SHP77 (cell line): ENCODE results near the gene PHACTR4.
"Not testable (repeated sequence)": the region's sequence is repeated elsewhere in the genome, so short reads cannot be mapped to it uniquely, and the experiment has no call there.

Experiments
- DNase-seq, 2 experiments: peaks; one replicate each; lab custom pipeline; 2025; lab: John Stamatoyannopoulos, UW

Gene PHACTR4

DNA sequence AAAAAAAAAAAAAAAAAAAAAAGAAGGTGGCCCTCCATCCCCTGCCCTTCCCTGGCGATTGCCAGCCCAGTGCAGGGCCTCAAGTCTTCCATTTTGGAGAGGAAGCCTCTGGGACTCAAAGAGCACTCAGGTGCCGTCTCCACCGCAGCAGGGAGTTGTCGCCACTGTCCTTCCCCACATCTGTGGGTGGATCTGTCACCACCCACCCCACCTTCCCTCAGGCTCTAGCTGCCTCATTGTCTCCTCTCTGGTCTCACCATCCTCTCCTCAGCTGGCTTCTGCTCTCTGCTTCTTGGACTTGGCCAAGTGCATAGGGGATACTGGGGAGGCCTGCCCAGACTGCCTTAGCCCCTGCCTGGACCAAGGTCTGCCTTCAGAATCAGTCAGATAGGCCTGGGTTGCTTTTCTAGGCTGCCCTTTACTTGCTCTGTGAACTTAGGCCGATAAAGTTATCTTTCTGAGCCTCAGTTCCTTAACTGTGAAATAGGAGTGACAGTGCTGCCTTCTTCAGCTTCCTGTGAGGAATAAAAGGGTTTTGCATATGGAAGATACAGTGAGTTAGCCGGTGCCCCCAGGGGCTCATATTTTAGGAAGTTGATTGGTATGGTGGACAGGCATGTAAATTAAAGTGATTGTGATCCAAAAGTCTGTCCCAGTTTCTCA lies 152.1 kb downstream of the PHACTR4 start:
- DNase-seq: no peak

DNA sequence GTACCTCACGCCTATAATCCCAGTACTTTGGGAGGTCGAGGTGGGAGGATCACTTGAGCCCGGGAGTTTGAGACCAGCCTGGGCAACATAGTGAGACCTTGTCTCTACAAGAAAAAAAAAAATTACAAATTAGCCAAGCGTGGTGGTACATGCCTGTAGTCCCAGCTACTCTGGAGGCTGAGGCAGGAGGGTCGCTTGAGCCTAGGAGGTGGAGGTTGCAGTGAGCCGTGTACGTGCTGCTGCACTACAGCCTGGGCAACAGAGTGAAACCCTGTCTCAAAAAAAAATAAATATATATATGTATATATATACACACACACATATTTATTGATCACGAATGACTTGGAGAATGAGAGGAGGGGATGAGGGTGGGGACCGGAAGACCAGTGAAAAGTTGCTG lies 153.0 kb downstream of the PHACTR4 start:
- not testable (repeated sequence) for DNase-seq

DNA sequence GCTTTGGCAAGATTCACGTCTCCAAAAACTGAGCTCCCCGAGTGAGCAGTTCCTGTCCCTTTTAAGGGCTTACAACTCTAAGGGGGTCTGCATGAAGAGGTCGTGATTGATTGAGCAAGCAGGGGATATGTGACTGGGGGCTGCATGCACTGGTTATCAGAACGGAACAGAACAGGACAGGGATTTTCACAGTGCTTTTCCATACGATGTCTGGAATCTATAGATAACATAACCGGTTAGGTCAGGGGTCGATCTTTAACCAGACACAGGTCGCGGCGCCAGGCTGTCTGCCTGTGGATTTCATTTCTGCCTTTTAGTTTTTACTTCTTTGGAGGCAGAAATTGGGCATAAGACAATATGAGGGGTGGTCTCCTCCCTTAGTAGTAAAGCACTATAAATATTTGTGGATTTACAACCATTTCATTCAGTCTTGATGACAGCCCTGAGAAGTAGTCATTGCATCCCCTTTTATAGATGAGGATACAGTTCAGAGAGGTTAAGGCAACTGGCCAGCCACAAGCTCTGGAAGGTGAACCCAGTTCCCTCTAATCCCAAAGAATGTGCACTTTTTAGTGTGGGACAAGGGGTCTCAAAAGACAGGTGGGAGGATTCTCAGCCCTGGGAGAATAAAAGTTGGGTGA lies 155.6 kb downstream of the PHACTR4 start:
- DNase-seq: not testable (repeated sequence)

DNA sequence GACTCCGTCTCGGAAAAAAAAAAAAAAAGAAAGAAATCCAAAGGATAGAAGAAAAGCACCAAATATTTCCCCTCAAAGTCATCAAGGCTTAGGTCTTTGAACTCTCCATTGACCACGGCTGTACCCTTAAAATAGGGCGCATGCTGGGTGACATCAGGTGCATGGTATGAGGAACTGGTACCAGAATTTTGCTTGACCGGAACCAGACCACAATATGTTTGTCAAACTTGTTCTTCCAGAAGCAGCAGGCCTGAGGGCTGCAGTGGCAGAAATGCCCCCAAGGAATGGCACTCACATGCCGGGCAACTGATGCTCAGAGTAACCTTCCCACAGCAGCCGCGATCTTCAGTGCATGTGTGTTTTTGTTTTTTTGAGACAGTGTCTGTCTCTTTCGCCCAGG lies 157.3 kb downstream of the PHACTR4 start:
- DNase-seq: no peak

DNA sequence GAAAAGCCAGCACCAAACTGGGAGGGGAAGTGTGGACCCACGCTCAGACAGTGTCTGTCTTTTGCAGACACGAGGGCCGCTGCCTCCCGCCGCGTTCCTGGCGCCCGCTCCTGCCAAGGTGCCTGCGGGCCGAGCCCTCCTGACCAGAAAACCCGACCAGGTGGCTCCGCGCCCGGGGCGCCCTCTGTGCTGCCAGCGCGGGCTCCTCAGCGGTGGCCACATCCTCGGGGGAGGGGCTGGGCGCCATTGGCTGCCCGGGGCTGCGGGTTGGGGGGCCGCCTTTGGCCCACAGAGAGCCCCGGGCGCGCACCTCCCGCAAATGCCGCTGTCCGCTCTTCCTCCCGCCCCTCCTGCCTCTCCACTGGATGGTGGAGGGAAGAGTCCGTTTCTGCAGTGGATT lies 160.9 kb downstream of the PHACTR4 start:
- DNase-seq: no peak

DNA sequence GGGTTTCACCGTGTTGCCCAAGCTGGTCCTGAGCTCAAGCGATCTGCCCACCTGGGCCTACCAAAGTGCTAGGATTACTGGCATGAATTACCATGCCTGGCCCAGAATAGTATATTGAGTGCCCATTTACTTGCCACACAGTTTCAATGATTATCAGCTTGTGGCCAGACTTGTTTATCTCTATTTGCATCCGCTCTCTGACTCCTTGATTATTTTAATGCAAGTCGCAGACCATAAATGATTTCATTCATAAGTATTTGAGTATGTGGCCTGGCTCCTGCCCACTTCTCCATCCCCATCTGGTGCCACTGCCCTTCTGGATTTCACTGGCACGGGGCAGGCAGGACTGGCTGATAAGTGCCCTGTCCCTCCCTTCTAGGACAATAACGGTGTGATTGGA lies 165.1 kb downstream of the PHACTR4 start:
- DNase-seq: no peak

DNA sequence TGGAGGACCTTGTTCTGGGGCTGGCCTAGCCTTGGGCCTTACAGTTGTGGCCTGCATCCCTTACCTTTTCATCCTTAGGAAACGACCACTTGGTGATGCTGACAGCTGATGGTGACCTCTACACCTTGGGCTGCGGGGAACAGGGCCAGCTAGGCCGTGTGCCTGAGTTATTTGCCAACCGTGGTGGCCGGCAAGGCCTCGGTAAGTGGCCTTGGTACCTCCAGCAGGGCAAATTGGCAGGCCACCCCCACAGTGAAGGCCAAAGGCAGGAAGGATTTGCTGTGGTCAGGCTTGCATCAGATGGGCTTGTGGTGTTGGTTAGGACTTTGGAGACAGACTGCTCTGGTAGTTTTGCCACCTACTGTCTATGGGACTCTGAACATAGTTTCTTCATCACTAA lies 165.6 kb downstream of the PHACTR4 start:
- DNase-seq: no peak

DNA sequence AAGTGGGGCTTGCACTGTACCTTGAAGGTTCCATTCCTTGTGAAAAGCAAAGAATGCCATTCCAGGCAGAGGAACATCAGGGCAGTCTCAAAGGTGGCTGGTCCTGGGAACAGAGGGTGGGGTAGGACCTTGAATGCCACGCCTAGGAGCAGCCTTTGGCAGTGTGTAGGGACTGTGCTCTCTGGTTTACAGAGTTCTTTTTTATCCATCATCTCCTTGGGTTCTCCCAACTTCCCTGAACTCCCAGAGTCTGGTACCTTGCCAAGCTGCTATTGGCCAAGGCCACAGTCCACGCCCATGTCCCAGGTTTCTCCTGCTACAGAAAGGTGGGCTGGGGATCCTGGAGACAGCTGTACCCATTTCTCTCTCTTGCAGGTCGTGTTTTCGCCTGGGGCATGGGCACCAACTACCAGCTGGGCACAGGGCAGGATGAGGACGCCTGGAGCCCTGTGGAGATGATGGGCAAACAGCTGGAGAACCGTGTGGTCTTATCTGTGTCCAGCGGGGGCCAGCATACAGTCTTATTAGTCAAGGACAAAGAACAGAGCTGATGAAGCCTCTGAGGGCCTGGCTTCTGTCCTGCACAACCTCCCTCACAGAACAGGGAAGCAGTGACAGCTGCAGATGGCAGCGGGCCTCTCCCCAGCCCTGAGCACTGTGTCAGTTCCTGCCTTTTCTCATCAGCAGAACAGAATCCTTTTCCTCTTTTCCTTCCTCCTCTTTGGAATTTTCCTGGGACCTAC lies 168.1 kb downstream of the PHACTR4 start:
- DNase-seq: no peak

DNA sequence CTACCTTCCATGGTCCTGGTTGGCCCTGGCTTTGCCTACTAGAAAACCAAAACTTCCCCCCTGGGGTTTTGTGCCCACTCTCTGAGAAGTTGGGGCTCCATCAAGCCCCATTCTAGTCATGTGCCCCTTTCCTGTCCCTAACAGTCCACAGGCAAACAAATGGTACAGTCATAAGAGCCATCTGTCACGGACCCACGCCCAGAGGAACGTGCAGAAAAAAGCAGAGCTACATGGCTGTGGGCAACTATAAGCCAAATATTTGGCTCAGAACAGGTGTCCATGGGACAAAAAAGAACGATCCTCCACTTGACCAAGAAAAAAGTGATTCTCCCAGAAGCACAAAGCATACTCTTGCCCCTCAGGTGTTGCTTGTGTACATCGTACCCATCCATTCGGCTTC lies 168.7 kb downstream of the PHACTR4 start:
- DNase-seq: no peak

DNA sequence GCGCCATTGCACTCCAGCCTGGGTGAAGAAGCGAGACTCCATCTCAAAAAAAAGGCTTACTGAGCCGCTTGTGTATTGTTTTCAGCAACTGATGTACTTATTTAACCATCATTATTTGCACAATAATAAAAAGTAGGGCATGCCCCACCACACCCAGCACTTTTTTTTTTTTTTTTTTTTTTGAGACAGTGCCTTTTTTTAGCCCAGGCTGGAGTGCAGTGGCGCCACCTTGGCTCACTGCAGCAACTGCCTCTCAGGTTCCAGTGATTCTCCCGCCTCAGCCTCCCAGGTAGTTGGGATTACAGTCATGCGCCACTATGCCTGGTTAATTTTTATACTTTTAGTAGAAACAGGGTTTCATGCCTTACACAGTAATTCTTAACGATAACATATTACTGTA lies 171.1 kb downstream of the PHACTR4 start:
- no peak for DNase-seq

DNA sequence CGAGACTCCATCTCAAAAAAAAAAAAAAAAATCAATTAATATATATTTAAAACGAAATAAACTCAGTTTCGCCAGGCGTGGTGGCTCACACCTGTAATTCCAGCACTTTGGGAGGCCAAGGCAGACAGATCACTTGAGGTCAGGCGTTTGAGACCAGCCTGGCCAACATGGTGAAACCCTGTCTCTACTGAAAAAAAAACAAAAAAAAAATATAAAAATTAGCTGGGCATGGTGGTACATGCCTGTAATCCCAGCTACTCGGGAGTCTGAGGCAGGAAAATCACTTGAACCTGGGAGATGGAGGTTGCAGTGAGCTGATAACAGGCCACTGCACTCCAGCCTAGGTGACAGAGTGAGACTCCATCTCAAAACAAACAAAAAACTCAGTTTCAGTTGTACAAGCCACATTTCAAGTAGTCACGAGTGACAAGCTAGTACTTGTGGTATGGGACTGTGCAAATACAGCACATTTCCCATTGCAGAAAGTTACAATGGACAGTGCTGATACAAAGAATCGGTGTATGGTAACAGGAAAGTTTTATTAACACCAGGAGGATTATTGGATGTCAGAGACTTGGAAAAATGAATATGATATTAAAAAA lies 172.0 kb downstream of the PHACTR4 start:
- DNase-seq: not testable (repeated sequence)

DNA sequence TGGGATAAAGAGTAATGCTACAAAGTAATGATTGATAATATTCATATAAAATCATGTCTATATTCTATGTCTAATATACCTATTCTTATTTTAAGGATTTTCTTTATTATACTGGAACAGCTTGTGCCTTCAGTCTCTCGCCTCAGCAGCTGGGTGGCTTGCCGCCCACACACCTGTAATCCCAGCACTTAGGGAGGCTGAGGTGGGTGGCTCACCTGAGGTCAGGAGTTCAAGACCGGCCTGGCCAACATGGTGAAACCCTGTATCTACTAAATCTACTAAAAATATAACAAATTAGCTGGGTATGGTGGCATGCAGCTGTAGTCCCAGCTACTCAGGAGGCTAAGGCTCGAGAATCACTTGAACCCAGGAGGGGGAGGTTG lies 175.7 kb downstream of the PHACTR4 start:
- no peak for DNase-seq

DNA sequence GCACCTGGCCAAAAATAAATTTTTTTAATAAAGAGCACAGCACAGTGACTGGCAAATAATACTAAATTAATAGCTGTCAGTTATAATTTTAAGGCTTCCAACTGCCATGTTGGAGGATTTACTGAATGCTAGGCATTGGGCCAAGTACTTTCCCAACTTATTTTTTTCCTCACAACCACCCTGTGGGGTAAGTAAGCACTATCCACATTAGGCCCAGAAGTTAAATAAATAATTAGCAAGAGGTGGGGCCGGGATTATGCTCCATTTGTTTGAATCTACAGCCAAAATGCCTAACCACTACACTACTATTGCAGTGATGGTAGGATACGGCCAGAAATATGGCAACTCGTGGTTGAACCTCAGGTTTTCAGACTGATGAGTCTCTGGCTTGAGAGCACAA lies 178.8 kb downstream of the PHACTR4 start:
- DNase-seq: no peak
